ENCODE data around the gene TBCA.

TBCA gene

GRCh38 chr5:77781076-77781475, 4.9 kb upstream of the TBCA start:
- H3K4me2 ChIP-seq, result no peak overlapping the region
- H2AFZ ChIP-seq (ENCODE audit: low read depth), result no peak overlapping the region
- H3K27me3 ChIP-seq (ENCODE audit: insufficient read depth, low read depth), result no peaks in the 10 kb centered on the region
- no peak overlapping the region for H3K9ac ChIP-seq
- no peaks in the 10 kb centered on the region for H3K79me2 ChIP-seq (ENCODE audit: insufficient read depth, low read depth)
- no peaks in the 10 kb centered on the region for H4K20me1 ChIP-seq (ENCODE audit: insufficient read depth)
- no peak overlapping the region for H3K4me3 ChIP-seq (IDR thresholded peaks at IDR 0.05; ENCODE audit: insufficient read depth, low read depth, low read length)
- H3K27ac ChIP-seq, result no peak overlapping the region
- H3K4me1 ChIP-seq (ENCODE audit: low read depth, poor library complexity, severe bottlenecking), result peaks cover 6% of the 10 kb centered on the region
- TF ChIP-seq CTCF (conservative IDR thresholded peaks at IDR 0.05; ENCODE audit: low read depth, low read length), result no peak
- H3K36me3 ChIP-seq (ENCODE audit: insufficient read depth), result no peaks in the 10 kb centered on the region

- no peaks in the 10 kb centered on the region for H3K36me3 ChIP-seq (ENCODE audit: insufficient read depth)
- no peak overlapping the region for H3K27ac ChIP-seq
- no peaks in the 10 kb centered on the region for H4K20me1 ChIP-seq (ENCODE audit: insufficient read depth)
- H3K27me3 ChIP-seq (ENCODE audit: insufficient read depth, low read depth), result no peaks in the 10 kb centered on the region
- no peak overlapping the region for H3K9ac ChIP-seq
- no peak for TF ChIP-seq CTCF (conservative IDR thresholded peaks at IDR 0.05; ENCODE audit: low read depth, low read length)
- peaks cover 20% of the 10 kb centered on the region for H3K79me2 ChIP-seq (ENCODE audit: insufficient read depth, low read depth)
- peaks cover 13% of the 10 kb centered on the region for H3K4me1 ChIP-seq (ENCODE audit: low read depth, poor library complexity, severe bottlenecking)
- H3K4me2 ChIP-seq, result no peak overlapping the region
- H2AFZ ChIP-seq (ENCODE audit: low read depth), result no peak overlapping the region
- no peak overlapping the region for H3K4me3 ChIP-seq (IDR thresholded peaks at IDR 0.05; ENCODE audit: insufficient read depth, low read depth, low read length)
These were observed 2.8 kb upstream of the TBCA start for GRCh38 chr5:77778881-77779438.

- H3K79me2 ChIP-seq (ENCODE audit: insufficient read depth, low read depth), result peaks cover 25% of the 10 kb centered on the region
- no peak overlapping the region for H3K4me2 ChIP-seq
- peaks cover 19% of the 10 kb centered on the region for H3K4me1 ChIP-seq (ENCODE audit: low read depth, poor library complexity, severe bottlenecking)
- no peak overlapping the region for H3K9ac ChIP-seq
- H3K36me3 ChIP-seq (ENCODE audit: insufficient read depth), result no peaks in the 10 kb centered on the region
- H4K20me1 ChIP-seq (ENCODE audit: insufficient read depth), result peaks cover 3% of the 10 kb centered on the region; the same call in 1 of the 2 replicates
- no peak overlapping the region for H3K4me3 ChIP-seq (IDR thresholded peaks at IDR 0.05; ENCODE audit: insufficient read depth, low read depth, low read length)
- TF ChIP-seq CTCF (conservative IDR thresholded peaks at IDR 0.05; ENCODE audit: low read depth, low read length), result no peak
- no peaks in the 10 kb centered on the region for H3K27me3 ChIP-seq (ENCODE audit: insufficient read depth, low read depth)
- no peak overlapping the region for H3K27ac ChIP-seq
- no peak overlapping the region for H2AFZ ChIP-seq (ENCODE audit: low read depth)
These were observed 2.3 kb upstream of the TBCA start for GRCh38 chr5:77778398-77778797.

- Histone ChIP-seq H2AFZ (ENCODE audit: low read depth) (no peak overlapping the region), H4K20me1 (ENCODE audit: insufficient read depth) (peaks cover 8% of the 10 kb centered on the region; the same call in 1 of the 2 replicates), H3K27me3 (ENCODE audit: insufficient read depth, low read depth) (no peaks in the 10 kb centered on the region), H3K9ac (no peak overlapping the region), H3K36me3 (ENCODE audit: insufficient read depth) (no peaks in the 10 kb centered on the region), H3K4me2 (no peak overlapping the region), H3K4me1 (ENCODE audit: low read depth, poor library complexity, severe bottlenecking) (peaks cover 24% of the 10 kb centered on the region), H3K4me3 (IDR thresholded peaks at IDR 0.05; ENCODE audit: insufficient read depth, low read depth, low read length) (no peak overlapping the region), H3K79me2 (ENCODE audit: insufficient read depth, low read depth) (peaks cover 30% of the 10 kb centered on the region), H3K27ac (no peak overlapping the region)
- no peak for TF ChIP-seq CTCF (conservative IDR thresholded peaks at IDR 0.05; ENCODE audit: low read depth, low read length)
These were observed 1.8 kb upstream of the TBCA start for GRCh38 chr5:77777911-77778310.
